Smooth muscle cell (in vitro differentiated cells): ENCODE results near the gene ASTN2. TPM values are rescaled to one million over a fixed set of nuclear protein-coding genes. Genes with fewer than 3 reads are reported as not detected.
"Not testable (repeated sequence)": the region's sequence is repeated elsewhere in the genome, so short reads cannot be mapped to it uniquely, and the experiment has no call there.

Experiments used
- DNase-seq: peaks from one replicate; lab custom pipeline; 2025; ENCODE audit not compliant: unreplicated experiment; lab: John Stamatoyannopoulos, UW
- H2AFZ ChIP-seq: fragments of 200-600 bp; sonication (generic); 2 replicates; pipeline ENCODE4 v1.6.0; 2016; ENCODE audit warnings: antibody characterized with exemption, low read depth, mild to moderate bottlenecking
- H3F3A ChIP-seq: fragments of 200-600 bp; sonication (generic); 2 replicates; pipeline ENCODE4 v1.6.0; 2017; ENCODE audit warnings: antibody characterized with exemption, low read depth
- H3K27ac ChIP-seq: fragments of 200-600 bp; sonication (generic); 2 replicates; pipeline ENCODE4 v1.5.1; 2016; ENCODE audit warnings: low read depth, mild to moderate bottlenecking
- H3K27me3 ChIP-seq: fragments of 200-600 bp; sonication (generic); 2 replicates; pipeline ENCODE4 v1.6.1; 2016; ENCODE audit warnings: low read depth, mild to moderate bottlenecking
- H3K36me3 ChIP-seq: fragments of 200-600 bp; sonication (generic); 2 replicates; pipeline ENCODE4 v1.5.1; 2016; ENCODE audit warnings: low read depth
- H3K4me1 ChIP-seq: fragments of 200-600 bp; sonication (generic); 2 replicates; pipeline ENCODE4 v1.5.1; 2016; ENCODE audit warnings: low read depth
- H3K4me2 ChIP-seq: fragments of 200-600 bp; sonication (generic); 2 replicates; pipeline ENCODE4 v1.6.0; 2016; ENCODE audit warnings: mild to moderate bottlenecking
- H3K4me3 ChIP-seq: fragments of 200-600 bp; sonication (generic); 2 replicates; pipeline ENCODE4 v1.5.1; 2016; ENCODE audit warnings: mild to moderate bottlenecking
- H3K79me2 ChIP-seq: fragments of 200-600 bp; sonication (generic); 2 replicates; pipeline ENCODE4 v1.6.0; 2016; ENCODE audit warnings: low read depth, mild to moderate bottlenecking
- H3K9ac ChIP-seq: fragments of 200-600 bp; sonication (generic); 2 replicates; pipeline ENCODE4 v1.6.0; 2016; ENCODE audit warnings: low read depth
- H3K9me3 ChIP-seq: fragments of 200-600 bp; sonication (generic); replicated peaks from 2 replicates; pipeline ENCODE4 v1.5.1; 2016; ENCODE audit warnings: low read depth
- H4K20me1 ChIP-seq: fragments of 200-600 bp; sonication (generic); 2 replicates; pipeline ENCODE4 v1.6.0; 2016; ENCODE audit warnings: low read depth
- WGBS: methylation state at CpG from one replicate; pipeline ENCODE4 v1.1.7; 2016; ENCODE audit warnings: low lambda C conversion rate; 5-methylcytosine and 5-hydroxymethylcytosine counted together
- polyA plus RNA-seq: library from polyadenylated mRNA; unstranded; fragments of >200 nt; fragmentation: Nextera tagmentation; extraction: Ambion mirVana; gene quantifications from 2 replicates; pipeline ENCODE4 v1.2.1, GENCODE V29; 2016
- total RNA-seq: library from RNA; depleted of rRNA; stranded (reverse); fragments of >200 nt; gene quantifications from 2 replicates; pipeline ENCODE4 v1.2.3, GENCODE V29; 2014
- TF ChIP-seq, protein P1 (sequence below): fragments of 200-600 bp; sonication (generic); IDR thresholded peaks from 2 replicates; pipeline ENCODE4 v1.5.1; 2017; ENCODE audit warnings: borderline replicate concordance, mild to moderate bottlenecking, antibody characterized with exemption; ENCODE audit not compliant: insufficient read depth, poor library complexity, severe bottlenecking

Gene ASTN2
- total and polyA plus RNA-seq, 2 experiments from 2014 or later = 6.5 to 6.7 TPM

DNA sequence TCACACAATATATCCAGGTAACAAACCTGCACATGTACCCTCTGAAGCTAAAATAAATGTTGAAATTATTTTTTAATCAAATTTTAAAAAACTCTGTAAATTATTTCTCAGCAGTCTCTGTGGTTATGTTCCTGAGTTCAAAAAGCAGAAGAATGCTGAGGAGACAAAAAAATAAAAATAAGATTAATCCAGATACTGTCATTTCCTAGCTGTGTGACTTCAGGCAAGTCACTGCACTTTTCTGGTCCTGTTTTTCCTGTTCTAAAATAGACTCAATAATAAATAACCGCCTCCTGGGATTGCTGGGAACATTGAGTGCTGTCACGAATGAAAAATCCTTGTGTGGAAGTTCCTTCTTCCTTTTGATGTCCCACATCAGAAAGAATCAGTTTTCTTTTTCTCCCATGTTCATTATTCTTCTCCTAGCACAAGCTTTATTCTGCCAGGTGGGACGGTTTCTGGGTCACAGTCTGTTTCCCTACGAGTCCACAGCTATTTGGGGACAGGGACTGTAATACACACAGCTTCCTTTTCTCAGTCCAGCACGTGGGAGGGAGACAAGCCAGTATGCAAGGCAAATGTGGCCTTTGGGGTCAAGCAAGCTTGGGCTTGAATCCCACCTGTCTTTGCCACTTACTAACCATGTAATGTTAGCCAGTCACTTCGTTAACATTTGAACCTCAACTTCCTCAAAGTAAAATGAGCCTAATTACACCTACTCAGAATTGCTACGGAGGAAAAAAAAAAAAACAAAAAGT lies 570.8 kb downstream of the ASTN2 start:
- Histone ChIP-seq H3F3A (no peaks in the 10 kb centered on the region), H3K79me2 (no peaks in the 10 kb centered on the region), H3K36me3 (no peaks in the 10 kb centered on the region), H3K4me1 (no peaks in the 10 kb centered on the region), H3K9ac (no peak overlapping the region), H2AFZ (no peak overlapping the region), H3K4me3 (no peak overlapping the region), H3K4me2 (no peak overlapping the region), H3K9me3 (no peaks in the 10 kb centered on the region), H3K27me3 (no peaks in the 10 kb centered on the region), H3K27ac (no peak overlapping the region), H4K20me1 (no peaks in the 10 kb centered on the region)
- WGBS = 68% methylated on average over 7 of the region's 7 CpGs
- TF ChIP-seq, protein P1, sequence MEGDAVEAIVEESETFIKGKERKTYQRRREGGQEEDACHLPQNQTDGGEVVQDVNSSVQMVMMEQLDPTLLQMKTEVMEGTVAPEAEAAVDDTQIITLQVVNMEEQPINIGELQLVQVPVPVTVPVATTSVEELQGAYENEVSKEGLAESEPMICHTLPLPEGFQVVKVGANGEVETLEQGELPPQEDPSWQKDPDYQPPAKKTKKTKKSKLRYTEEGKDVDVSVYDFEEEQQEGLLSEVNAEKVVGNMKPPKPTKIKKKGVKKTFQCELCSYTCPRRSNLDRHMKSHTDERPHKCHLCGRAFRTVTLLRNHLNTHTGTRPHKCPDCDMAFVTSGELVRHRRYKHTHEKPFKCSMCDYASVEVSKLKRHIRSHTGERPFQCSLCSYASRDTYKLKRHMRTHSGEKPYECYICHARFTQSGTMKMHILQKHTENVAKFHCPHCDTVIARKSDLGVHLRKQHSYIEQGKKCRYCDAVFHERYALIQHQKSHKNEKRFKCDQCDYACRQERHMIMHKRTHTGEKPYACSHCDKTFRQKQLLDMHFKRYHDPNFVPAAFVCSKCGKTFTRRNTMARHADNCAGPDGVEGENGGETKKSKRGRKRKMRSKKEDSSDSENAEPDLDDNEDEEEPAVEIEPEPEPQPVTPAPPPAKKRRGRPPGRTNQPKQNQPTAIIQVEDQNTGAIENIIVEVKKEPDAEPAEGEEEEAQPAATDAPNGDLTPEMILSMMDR = no peak
- no peak for DNase-seq

DNA sequence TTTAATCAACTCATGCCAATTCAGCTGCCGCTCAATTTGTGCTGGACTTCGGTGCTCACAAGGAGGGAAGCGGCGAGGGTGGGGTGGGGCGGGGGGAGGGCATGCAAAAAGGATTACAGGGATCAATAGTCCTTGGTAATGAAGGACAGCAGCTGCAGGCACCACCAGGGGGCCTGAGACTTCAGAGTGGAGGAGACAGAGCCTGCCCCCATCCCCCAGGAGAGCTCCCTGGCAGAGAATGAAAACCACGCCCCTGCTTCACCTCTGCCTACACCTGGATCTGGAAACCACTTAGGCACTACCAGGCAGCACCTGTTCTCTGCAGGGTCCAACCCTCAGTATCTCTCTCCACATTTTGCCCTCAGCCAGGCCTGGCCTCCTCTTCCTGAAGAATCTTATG lies 572.2 kb downstream of the ASTN2 start:
- no peak for DNase-seq
- TF ChIP-seq, protein P1 = no peak
- H3F3A ChIP-seq = no peaks in the 10 kb centered on the region
- H3K9me3 ChIP-seq = no peaks in the 10 kb centered on the region
- H3K27ac ChIP-seq = no peak overlapping the region
- no peaks in the 10 kb centered on the region for H3K79me2 ChIP-seq
- no peak overlapping the region for H3K4me3 ChIP-seq
- H2AFZ ChIP-seq = no peak overlapping the region
- H3K4me2 ChIP-seq = no peak overlapping the region
- H4K20me1 ChIP-seq = no peaks in the 10 kb centered on the region
- WGBS = 71% methylated on average over 6 of the region's 6 CpGs
- no peak overlapping the region for H3K9ac ChIP-seq
- no peaks in the 10 kb centered on the region for H3K36me3 ChIP-seq
- H3K27me3 ChIP-seq = no peaks in the 10 kb centered on the region
- H3K4me1 ChIP-seq = no peaks in the 10 kb centered on the region

DNA sequence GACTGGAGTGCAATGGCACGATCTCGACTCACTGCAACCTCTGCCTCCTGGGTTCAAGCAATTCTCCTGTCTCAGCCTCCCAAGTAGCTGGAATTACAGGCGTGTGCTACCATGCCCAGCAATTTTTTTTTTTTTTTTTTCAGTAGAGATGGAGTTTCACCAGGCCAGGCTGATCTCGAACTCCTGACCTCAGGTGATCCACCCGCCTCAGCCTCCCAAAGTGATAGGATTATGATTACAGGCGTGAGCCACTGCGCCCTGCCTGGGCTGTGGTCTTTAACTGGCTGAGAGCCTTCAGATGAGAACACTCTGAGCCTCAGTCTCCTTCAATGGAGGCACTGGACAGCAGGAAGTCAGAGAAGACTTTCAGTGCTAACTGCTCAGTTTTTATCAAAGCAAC lies 576.4 kb downstream of the ASTN2 start:
- not testable (repeated sequence) for H3K9me3 ChIP-seq, H3K4me3 ChIP-seq, H3K27me3 ChIP-seq, H3K36me3 ChIP-seq, H3K79me2 ChIP-seq, H4K20me1 ChIP-seq, H3K27ac ChIP-seq, DNase-seq, H3K4me2 ChIP-seq, H2AFZ ChIP-seq, H3K9ac ChIP-seq, H3F3A ChIP-seq
- H3K4me1 ChIP-seq = peaks cover 10% of the 10 kb centered on the region
- WGBS = 94% methylated on average over 7 of the region's 7 CpGs

DNA sequence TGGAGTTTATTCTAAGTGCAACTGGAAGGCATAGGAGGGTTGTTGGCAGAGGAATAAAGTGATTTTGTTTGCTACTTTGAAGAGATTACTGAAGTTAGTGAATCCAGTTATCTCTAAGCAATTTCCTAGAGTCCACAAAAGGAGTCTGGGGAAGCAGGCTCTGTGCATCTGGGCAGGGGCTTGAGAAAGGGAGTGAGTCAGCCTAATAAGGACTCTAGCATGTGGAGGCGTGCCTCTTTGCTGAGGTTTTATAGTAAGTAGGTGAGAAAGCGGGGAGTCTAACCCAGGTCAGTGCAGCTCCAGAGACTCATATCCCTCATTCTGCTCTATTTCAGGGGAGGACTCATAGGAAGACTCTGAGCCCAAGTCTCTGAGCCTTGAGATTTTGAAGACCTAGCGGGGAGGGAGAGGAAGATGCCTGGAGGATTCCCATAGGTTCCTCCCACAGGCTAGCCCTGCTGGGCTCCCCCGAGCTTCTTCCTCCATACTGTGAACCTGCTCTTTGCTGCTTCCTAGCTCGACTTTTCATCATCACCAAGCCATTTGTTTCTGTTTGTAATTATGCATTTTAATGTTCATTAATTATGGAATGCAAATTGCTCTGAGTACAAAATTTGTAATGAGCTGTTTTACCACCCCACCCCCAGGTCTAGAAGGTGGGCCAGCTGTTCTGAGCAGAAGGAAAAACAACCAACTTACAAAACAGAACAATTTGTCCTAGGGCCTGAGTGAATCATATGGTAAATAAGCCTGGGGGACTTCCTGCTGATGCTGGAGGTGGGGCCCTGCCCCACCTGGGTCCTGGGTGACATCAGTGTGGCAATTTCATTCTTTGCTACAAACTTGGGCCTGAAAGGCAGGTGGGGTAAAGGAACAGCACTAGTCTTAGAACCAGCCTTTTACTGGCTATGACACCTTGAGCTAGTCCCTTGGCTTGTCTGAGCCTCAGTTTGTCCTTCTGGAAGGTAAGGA lies 577.6 kb downstream of the ASTN2 start:
- Histone ChIP-seq H4K20me1 (no peaks in the 10 kb centered on the region), H2AFZ (no peak overlapping the region), H3K4me2 (peak overlapping the region; percentile 20), H3K9ac (no peak overlapping the region), H3F3A (peaks cover 5% of the 10 kb centered on the region), H3K27ac (peak overlapping the region; percentile 70), H3K79me2 (no peaks in the 10 kb centered on the region), H3K27me3 (no peaks in the 10 kb centered on the region), H3K36me3 (no peaks in the 10 kb centered on the region), H3K4me3 (no peak overlapping the region), H3K9me3 (no peaks in the 10 kb centered on the region), H3K4me1 (peaks cover 10% of the 10 kb centered on the region)
- TF ChIP-seq, protein P1 = no peak
- WGBS = 26% methylated on average over 5 of the region's 5 CpGs
- DNase-seq = no peak

DNA sequence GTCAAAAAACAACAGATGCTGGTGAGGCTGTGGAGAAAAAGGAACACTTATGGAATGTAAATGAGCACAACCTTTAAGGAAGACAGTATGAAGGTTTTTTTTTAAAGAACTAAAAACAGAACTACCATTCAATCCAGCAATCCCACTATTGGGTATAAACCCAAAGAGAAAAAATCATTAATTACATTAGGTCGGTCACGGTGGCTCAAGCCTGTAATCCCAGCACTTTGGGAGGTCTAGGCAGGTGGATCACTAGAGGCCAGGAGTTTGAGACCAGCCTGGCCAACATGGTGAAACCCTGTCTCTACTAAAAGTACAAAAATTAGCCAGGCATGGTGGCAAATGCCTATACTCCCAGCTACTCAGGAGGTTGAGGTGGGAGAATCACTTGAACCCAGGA lies 584.5 kb downstream of the ASTN2 start:
- H3K4me2 ChIP-seq, H3K4me1 ChIP-seq, H3K27me3 ChIP-seq, H3F3A ChIP-seq, H3K27ac ChIP-seq, H2AFZ ChIP-seq, H3K79me2 ChIP-seq, H3K9ac ChIP-seq, H4K20me1 ChIP-seq, DNase-seq, H3K36me3 ChIP-seq, H3K4me3 ChIP-seq, H3K9me3 ChIP-seq: not testable (repeated sequence)
- 98% methylated on average over 2 of the region's 2 CpGs for WGBS
